ES-I3 (cell line): ENCODE data around the gene CDH26.

Experiments
- H3K36me3 ChIP-seq: 2 replicates; pipeline ENCODE4 v1.6.1; 2013; ENCODE audit warnings: mild to moderate bottlenecking, low read length, control low read depth, moderate library complexity; ENCODE audit not compliant: insufficient read depth
- H3K4me1 ChIP-seq: 2 replicates; pipeline ENCODE4 v1.6.1; 2013; ENCODE audit warnings: mild to moderate bottlenecking, control low read depth, low read length; ENCODE audit not compliant: insufficient read depth
- H3K9ac ChIP-seq: 2 replicates; pipeline ENCODE4 v1.6.1; 2013; ENCODE audit warnings: low read depth, mild to moderate bottlenecking, low read length, moderate library complexity
- H3K9me3 ChIP-seq: 2 replicates; pipeline ENCODE4 v1.6.1; 2013; ENCODE audit warnings: mild to moderate bottlenecking, low read length, moderate library complexity; ENCODE audit not compliant: control insufficient read depth, insufficient read depth

Gene CDH26

GRCh38 chr20:60057123-60057865 lies 99.1 kb downstream of the CDH26 start:
- H3K9ac ChIP-seq, result no peak overlapping the region
- H3K4me1 ChIP-seq, result peaks cover 12% of the 10 kb centered on the region; the same call in 1 of the 2 replicates
- H3K36me3 ChIP-seq, result no peaks in the 10 kb centered on the region
- H3K9me3 ChIP-seq, result no peaks in the 10 kb centered on the region

- Histone ChIP-seq H3K9ac (no peak overlapping the region), H3K9me3 (no peaks in the 10 kb centered on the region), H3K4me1 (peaks cover 12% of the 10 kb centered on the region; the same call in 1 of the 2 replicates), H3K36me3 (no peaks in the 10 kb centered on the region)
These were observed 99.9 kb downstream of the CDH26 start for GRCh38 chr20:60057866-60058807.

- peaks cover 12% of the 10 kb centered on the region; the same call in 1 of the 2 replicates for H3K4me1 ChIP-seq
- H3K9me3 ChIP-seq, result no peaks in the 10 kb centered on the region
- H3K36me3 ChIP-seq, result no peaks in the 10 kb centered on the region
- no peak overlapping the region for H3K9ac ChIP-seq
These were observed 100.7 kb downstream of the CDH26 start for GRCh38 chr20:60058879-60059278.

GRCh38 chr20:60060006-60060557 lies 101.9 kb downstream of the CDH26 start:
- Histone ChIP-seq H3K9ac (no peak overlapping the region), H3K4me1 (peaks cover 12% of the 10 kb centered on the region; the same call in 1 of the 2 replicates), H3K36me3 (no peaks in the 10 kb centered on the region), H3K9me3 (no peaks in the 10 kb centered on the region)

- no peak overlapping the region for H3K9ac ChIP-seq
- H3K36me3 ChIP-seq, result no peaks in the 10 kb centered on the region
- peaks cover 12% of the 10 kb centered on the region; the same call in 1 of the 2 replicates for H3K4me1 ChIP-seq
- H3K9me3 ChIP-seq, result no peaks in the 10 kb centered on the region
These were observed 102.4 kb downstream of the CDH26 start for GRCh38 chr20:60060593-60060992.

GRCh38 chr20:60062431-60063047 lies 104.3 kb downstream of the CDH26 start:
- H3K36me3 ChIP-seq, result no peaks in the 10 kb centered on the region
- H3K9me3 ChIP-seq, result no peaks in the 10 kb centered on the region
- H3K4me1 ChIP-seq, result peaks cover 12% of the 10 kb centered on the region; the same call in 1 of the 2 replicates
- no peak overlapping the region for H3K9ac ChIP-seq

- H3K9me3 ChIP-seq, result no peaks in the 10 kb centered on the region
- H3K4me1 ChIP-seq, result peaks cover 7% of the 10 kb centered on the region; the same call in 1 of the 2 replicates
- H3K9ac ChIP-seq, result no peak overlapping the region
- no peaks in the 10 kb centered on the region for H3K36me3 ChIP-seq
These were observed 104.8 kb downstream of the CDH26 start for GRCh38 chr20:60063048-60063451.

- H3K36me3 ChIP-seq, result no peaks in the 10 kb centered on the region
- no peaks in the 10 kb centered on the region for H3K9me3 ChIP-seq
- H3K4me1 ChIP-seq, result no peaks in the 10 kb centered on the region; the same call in 1 of the 2 replicates
- no peak overlapping the region for H3K9ac ChIP-seq
These were observed 105.6 kb downstream of the CDH26 start for GRCh38 chr20:60063739-60064380.
